MM.1S (cell line): ENCODE results near the gene NEBL.

ENCODE experiments used
- DNase-seq: peaks from one replicate; pipeline ENCODE4 v3.0.0-alpha.2; 2015
- H2AFZ ChIP-seq: fragments of 300-600 bp; sonication (generic); 2 replicates; pipeline ENCODE4 v1.6.0; 2016; ENCODE audit warnings: antibody characterized with exemption, low read length
- H3F3A ChIP-seq: fragments of 300-600 bp; sonication (generic); 2 replicates; pipeline ENCODE4 v1.6.1; 2016; ENCODE audit warnings: mild to moderate bottlenecking, antibody characterized with exemption, low read length, moderate library complexity, mixed read lengths; ENCODE audit not compliant: insufficient read depth
- H3K27ac ChIP-seq: fragments of 300-600 bp; sonication (generic); 2 replicates; pipeline ENCODE4 v1.5.1; 2016; ENCODE audit warnings: mild to moderate bottlenecking, low read length
- H3K27me3 ChIP-seq: fragments of 300-600 bp; sonication (generic); replicated peaks from 2 replicates; pipeline ENCODE4 v1.6.0; 2016; ENCODE audit warnings: low read length; ENCODE audit not compliant: insufficient read depth
- H3K36me3 ChIP-seq: fragments of 300-600 bp; sonication (generic); replicated peaks from 2 replicates; pipeline ENCODE4 v1.6.1; 2016; ENCODE audit warnings: mild to moderate bottlenecking, low read length, mixed read lengths; ENCODE audit not compliant: insufficient read depth
- H3K4me1 ChIP-seq: fragments of 300-600 bp; sonication (generic); 2 replicates; pipeline ENCODE4 v1.6.1; 2016; ENCODE audit warnings: low read length, mixed read lengths
- H3K4me2 ChIP-seq: fragments of 300-600 bp; sonication (generic); 2 replicates; pipeline ENCODE4 v1.6.0; 2016; ENCODE audit warnings: low read depth, low read length
- H3K4me3 ChIP-seq: fragments of 300-600 bp; sonication (generic); 2 replicates; pipeline ENCODE4 v1.5.1; 2016; ENCODE audit warnings: low read length, mixed read lengths
- H3K79me2 ChIP-seq: fragments of 300-600 bp; sonication (generic); 2 replicates; pipeline ENCODE4 v1.6.1; 2016; ENCODE audit warnings: mixed run types, low read length, mixed read lengths
- H3K9ac ChIP-seq: fragments of 300-600 bp; sonication (generic); 2 replicates; pipeline ENCODE4 v1.6.1; 2016; ENCODE audit warnings: low read length, mixed read lengths
- H3K9me2 ChIP-seq: fragments of 300-600 bp; sonication (generic); replicated peaks from 2 replicates; pipeline ENCODE4 v1.6.1; 2016; ENCODE audit warnings: mild to moderate bottlenecking, low read length, mixed read lengths; ENCODE audit not compliant: insufficient read depth
- H3K9me3 ChIP-seq: fragments of 300-600 bp; sonication (generic); replicated peaks from 2 replicates; pipeline ENCODE4 v1.6.1; 2016; ENCODE audit warnings: mild to moderate bottlenecking, low read length, mixed read lengths; ENCODE audit not compliant: insufficient read depth
- H4K20me1 ChIP-seq: fragments of 300-600 bp; sonication (generic); 2 replicates; pipeline ENCODE4 v1.6.1; 2016; ENCODE audit warnings: mild to moderate bottlenecking, low read length, moderate library complexity, mixed read lengths; ENCODE audit not compliant: insufficient read depth
- CTCF ChIP-seq: fragments of 300-600 bp; sonication (generic); IDR thresholded peaks from 2 replicates; pipeline ENCODE4 v1.5.1; 2016; ENCODE audit warnings: antibody characterized with exemption, low read length, mixed read lengths
- EZH2 ChIP-seq: fragments of 300-600 bp; sonication (generic); optimal IDR thresholded peaks from 2 replicates; pipeline ENCODE3; 2017; ENCODE audit warnings: low read depth, mild to moderate bottlenecking, antibody characterized with exemption, low read length, mixed read lengths
- EZH2phosphoT487 ChIP-seq: fragments of 300-600 bp; sonication (generic); IDR thresholded peaks from 2 replicates; pipeline ENCODE4 v1.6.1; 2018; ENCODE audit warnings: antibody characterized with exemption, low read length

The NEBL gene

GRCh38 chr10:20883552-20883951, 13.6 kb downstream of the NEBL start:
- Histone ChIP-seq H3K4me1 (peaks cover 15% of the 10 kb centered on the region), H3K4me2 (no peak overlapping the region), H3F3A (no peaks in the 10 kb centered on the region), H3K4me3 (no peak overlapping the region), H4K20me1 (no peaks in the 10 kb centered on the region), H3K9me2 (no peaks in the 10 kb centered on the region), H3K27ac (no peak overlapping the region), H3K9ac (no peak overlapping the region), H3K27me3 (no peaks in the 10 kb centered on the region), H3K9me3 (no peaks in the 10 kb centered on the region), H3K36me3 (no peaks in the 10 kb centered on the region), H2AFZ (no peak overlapping the region), H3K79me2 (no peaks in the 10 kb centered on the region)
- DNase-seq = no peak
- TF ChIP-seq EZH2 = no peak
- TF ChIP-seq CTCF = no peak
- no peak for TF ChIP-seq EZH2phosphoT487

GRCh38 chr10:20882091-20882490, 15.0 kb downstream of the NEBL start:
- no peaks in the 10 kb centered on the region for H3K36me3 ChIP-seq
- no peaks in the 10 kb centered on the region for H3K79me2 ChIP-seq
- no peaks in the 10 kb centered on the region for H3K9me3 ChIP-seq
- H3K4me3 ChIP-seq = no peak overlapping the region
- no peak overlapping the region for H2AFZ ChIP-seq
- no peaks in the 10 kb centered on the region for H3K9me2 ChIP-seq
- DNase-seq = no peak
- no peak overlapping the region for H3K27ac ChIP-seq
- H3K27me3 ChIP-seq = no peaks in the 10 kb centered on the region
- no peak overlapping the region for H3K4me2 ChIP-seq
- H4K20me1 ChIP-seq = no peaks in the 10 kb centered on the region
- no peaks in the 10 kb centered on the region for H3F3A ChIP-seq
- peaks cover 15% of the 10 kb centered on the region for H3K4me1 ChIP-seq
- TF ChIP-seq CTCF (no peak), EZH2 (no peak), EZH2phosphoT487 (no peak)
- no peak overlapping the region for H3K9ac ChIP-seq

- no peak overlapping the region for H2AFZ ChIP-seq
- H3K9ac ChIP-seq = no peak overlapping the region
- no peaks in the 10 kb centered on the region for H3K9me3 ChIP-seq
- no peaks in the 10 kb centered on the region for H4K20me1 ChIP-seq
- H3K4me2 ChIP-seq = no peak overlapping the region
- TF ChIP-seq CTCF (no peak), EZH2phosphoT487 (no peak), EZH2 (no peak)
- no peaks in the 10 kb centered on the region for H3K9me2 ChIP-seq
- H3K4me1 ChIP-seq = peaks cover 18% of the 10 kb centered on the region; the same call in 1 of the 2 replicates
- no peak for DNase-seq
- no peaks in the 10 kb centered on the region for H3F3A ChIP-seq
- H3K4me3 ChIP-seq = no peak overlapping the region
- H3K79me2 ChIP-seq = no peaks in the 10 kb centered on the region
- no peaks in the 10 kb centered on the region for H3K36me3 ChIP-seq
- H3K27me3 ChIP-seq = no peaks in the 10 kb centered on the region
- H3K27ac ChIP-seq = no peak overlapping the region
These were observed 18.0 kb downstream of the NEBL start for GRCh38 chr10:20879136-20879535.
